GM12864 (cell line): Measurements from ENCODE around the gene EMX1.

Experiments used
- DNase-seq: peaks from one replicate; pipeline ENCODE4 v3.0.0-alpha.2; 2011; ENCODE audit warnings: low read depth
- H3K4me3 ChIP-seq: 2 replicates; pipeline ENCODE4 v1.5.1; 2011; ENCODE audit warnings: mild to moderate bottlenecking, low read depth, low read length, control low read depth
- CTCF ChIP-seq: IDR thresholded peaks from 2 replicates; pipeline ENCODE4 v1.5.1; 2011; ENCODE audit warnings: low read depth, mild to moderate bottlenecking, moderate library complexity, low read length, control low read depth, inconsistent platforms; ENCODE audit errors: missing control alignments

The EMX1 gene

DNA sequence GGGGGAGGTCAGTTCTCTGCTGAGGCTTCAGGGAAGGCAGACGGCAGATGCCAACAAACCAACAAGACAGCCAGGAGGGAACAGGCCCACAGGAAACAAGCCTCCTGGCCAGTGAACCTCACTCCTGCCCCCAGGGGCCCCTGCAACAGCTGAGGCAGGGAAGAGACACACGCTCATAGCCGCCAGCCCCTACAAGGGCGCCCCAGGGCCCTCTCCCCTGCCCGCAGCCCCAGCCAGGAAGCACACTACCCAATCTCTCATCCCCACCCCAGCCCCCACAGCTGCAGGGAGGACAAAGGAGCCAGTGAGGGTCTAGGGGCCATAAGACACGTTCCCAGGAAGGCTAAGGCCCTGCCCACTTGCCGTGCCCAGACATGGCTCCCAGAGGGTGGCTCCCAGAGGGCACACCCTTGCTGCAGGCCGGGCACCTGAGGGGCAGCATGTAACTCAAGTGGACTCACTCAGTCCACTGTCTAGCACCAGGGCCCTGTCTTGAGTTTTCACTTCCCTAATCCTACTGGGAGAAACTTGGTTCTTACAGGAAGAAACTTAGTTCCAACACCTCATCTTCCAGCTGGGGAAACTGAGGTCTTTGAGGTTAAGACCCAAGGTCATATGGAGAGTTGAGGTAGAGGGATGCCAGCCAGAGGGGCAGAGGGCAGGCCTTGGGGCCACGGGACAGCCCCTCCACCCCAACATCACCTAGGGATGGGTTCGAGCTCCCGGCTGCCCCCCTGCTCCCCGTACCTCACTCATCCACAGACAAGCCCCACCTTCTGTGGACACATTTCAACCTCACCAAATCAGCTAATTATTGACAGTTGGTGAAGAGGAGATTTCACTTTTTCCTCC, 37.3 kb downstream of the EMX1 start:
- DNase-seq: no peak
- no peak overlapping the region for H3K4me3 ChIP-seq
- TF ChIP-seq CTCF: no peak

GRCh38 chr2:72955228-72956049, 38.1 kb downstream of the EMX1 start:
- DNase-seq: no peak
- H3K4me3 ChIP-seq: no peak overlapping the region
- no peak for TF ChIP-seq CTCF

DNA sequence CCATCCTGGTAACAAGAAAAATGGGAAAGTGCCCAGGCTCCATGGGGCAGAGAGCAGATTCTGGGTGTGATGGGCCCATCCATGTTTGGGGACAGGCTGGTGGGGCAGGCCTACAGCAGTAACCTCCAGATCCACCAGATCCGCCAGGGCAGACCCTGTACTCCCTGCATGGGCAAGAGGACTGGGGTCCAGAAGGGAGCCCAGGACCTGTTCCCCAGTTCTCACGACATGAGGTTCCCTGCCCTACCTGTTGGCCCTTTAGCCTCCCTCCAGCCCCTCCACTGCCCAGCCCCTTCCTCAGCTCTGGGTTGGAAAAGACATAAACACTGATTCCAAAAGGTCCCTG, 38.7 kb downstream of the EMX1 start:
- no peak for DNase-seq
- no peak overlapping the region for H3K4me3 ChIP-seq
- no peak for TF ChIP-seq CTCF

DNA sequence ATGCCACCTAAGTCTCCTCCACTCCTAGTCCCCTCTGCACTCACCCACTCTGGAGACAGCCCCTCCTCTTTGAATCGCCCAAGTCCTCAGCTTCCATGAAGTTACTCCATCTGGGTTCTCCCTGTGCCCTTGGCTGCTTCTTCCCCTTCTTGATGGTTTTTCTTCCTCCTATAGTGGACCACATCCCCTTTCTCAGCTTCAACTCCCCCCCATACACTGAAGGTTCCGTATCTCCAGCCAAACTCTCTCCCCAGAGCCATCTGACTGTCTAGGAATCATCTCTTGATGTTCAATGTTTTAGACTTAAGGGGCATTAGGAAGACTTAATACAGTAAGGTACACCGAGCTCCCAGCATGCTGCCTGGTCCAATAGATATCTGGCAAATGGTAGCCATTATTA, 39.6 kb downstream of the EMX1 start:
- no peak overlapping the region for H3K4me3 ChIP-seq
- TF ChIP-seq CTCF: no peak
- DNase-seq: no peak

GRCh38 chr2:72958542-72959385, 41.4 kb downstream of the EMX1 start:
- no peak for TF ChIP-seq CTCF
- DNase-seq: no peak
- no peak overlapping the region for H3K4me3 ChIP-seq

DNA sequence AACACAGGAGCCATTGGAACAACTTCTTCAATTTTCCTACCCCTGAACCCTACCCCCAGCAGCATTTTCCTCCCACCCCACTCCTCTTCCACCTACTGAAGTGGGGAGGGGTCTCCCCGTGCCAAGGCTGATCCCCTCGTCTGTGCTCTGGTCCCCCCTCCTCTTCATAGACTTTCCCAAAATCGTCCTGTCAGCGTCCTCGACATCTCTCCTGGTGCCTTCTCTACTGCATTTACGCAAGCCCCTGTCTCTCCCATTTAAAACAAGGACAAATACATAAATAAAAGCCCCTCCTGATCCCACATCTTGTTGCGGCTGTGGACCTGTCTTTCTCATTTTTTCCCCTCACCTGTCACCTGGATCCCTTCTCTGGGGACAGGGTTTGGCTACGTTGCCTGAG, 42.2 kb downstream of the EMX1 start:
- no peak overlapping the region for H3K4me3 ChIP-seq
- no peak for DNase-seq
- TF ChIP-seq CTCF: no peak
